HEK293 (cell line): ENCODE results near the gene ZMYM4.

Experiments
- FEZF1 ChIP-seq: fragments of 450-650 bp; formaldehyde crosslinking; IDR thresholded peaks from 2 replicates; pipeline ENCODE4 v1.5.1; 2016; ENCODE audit warnings: missing biosample characterization, missing genetic modification characterization
- GLIS1 ChIP-seq: fragments of 450-650 bp; formaldehyde crosslinking; IDR thresholded peaks from 2 replicates; pipeline ENCODE4 v1.5.1; 2016; ENCODE audit warnings: missing biosample characterization, missing genetic modification characterization
- INSM2 ChIP-seq: fragments of 450-650 bp; formaldehyde crosslinking; IDR thresholded peaks from 2 replicates; pipeline ENCODE4 v1.5.1; 2016; ENCODE audit warnings: missing biosample characterization, missing genetic modification characterization
- KLF10 ChIP-seq: fragments of 450-650 bp; IDR thresholded peaks from 2 replicates; pipeline ENCODE4 v1.5.1; 2018; ENCODE audit warnings: missing biosample characterization, mild to moderate bottlenecking, missing genetic modification characterization
- KLF8 ChIP-seq: fragments of 450-650 bp; formaldehyde crosslinking; IDR thresholded peaks from 2 replicates; pipeline ENCODE4 v1.5.1; 2016; ENCODE audit warnings: missing biosample characterization, missing genetic modification characterization
- MZF1 ChIP-seq: fragments of 450-650 bp; formaldehyde crosslinking; IDR thresholded peaks from 2 replicates; pipeline ENCODE4 v1.5.1; 2017; ENCODE audit warnings: missing biosample characterization, missing genetic modification characterization, borderline replicate concordance
- PATZ1 ChIP-seq: fragments of 450-650 bp; formaldehyde crosslinking; IDR thresholded peaks from 2 replicates; pipeline ENCODE4 v1.5.1; 2016; ENCODE audit warnings: missing biosample characterization, missing genetic modification characterization
- REPIN1 ChIP-seq: fragments of 450-650 bp; formaldehyde crosslinking; IDR thresholded peaks from 2 replicates; pipeline ENCODE4 v1.5.1; 2017; ENCODE audit warnings: missing biosample characterization, missing genetic modification characterization, low read depth
- REST ChIP-seq: fragments of 450-650 bp; formaldehyde crosslinking; IDR thresholded peaks from 2 replicates; pipeline ENCODE4 v1.5.1; 2016; ENCODE audit warnings: missing biosample characterization, missing genetic modification characterization
- YY1 ChIP-seq: fragments of 450-650 bp; formaldehyde crosslinking; IDR thresholded peaks from 2 replicates; pipeline ENCODE4 v1.5.1; 2018; ENCODE audit warnings: missing biosample characterization, missing genetic modification characterization
- ZBTB6 ChIP-seq: fragments of 450-650 bp; formaldehyde crosslinking; IDR thresholded peaks from 2 replicates; pipeline ENCODE4 v1.5.1; 2017; ENCODE audit warnings: missing biosample characterization, missing genetic modification characterization
- ZNF169 ChIP-seq: fragments of 450-650 bp; formaldehyde crosslinking; IDR thresholded peaks from 2 replicates; pipeline ENCODE4 v1.5.1; 2016; ENCODE audit warnings: missing biosample characterization, missing genetic modification characterization
- ZNF239 ChIP-seq: fragments of 450-650 bp; formaldehyde crosslinking; IDR thresholded peaks from 2 replicates; pipeline ENCODE4 v1.5.1; 2016; ENCODE audit warnings: missing biosample characterization, missing genetic modification characterization
- ZNF274 ChIP-seq, 2 experiments: fragments of 200-500 bp in 1 of 2; fragments of 450-650 bp in 1 of 2; sonication (Bioruptor generic) in 1 of 2; formaldehyde crosslinking in 1 of 2; IDR thresholded peaks; 2 replicates each; pipeline versions ENCODE4 v1.5.1 to v1.6.1; 2014 to 2016; ENCODE audit warnings: borderline replicate concordance in 1 of 2, inconsistent platforms in 1 of 2, low read length in 1 of 2, missing biosample characterization in 1 of 2, missing genetic modification characterization in 1 of 2
- ZNF292 ChIP-seq: fragments of 450-650 bp; formaldehyde crosslinking; IDR thresholded peaks from 2 replicates; pipeline ENCODE4 v1.5.1; 2016; ENCODE audit warnings: low read depth, missing biosample characterization, missing genetic modification characterization, borderline replicate concordance
- ZNF335 ChIP-seq: fragments of 450-650 bp; formaldehyde crosslinking; conservative IDR thresholded peaks from 2 replicates; pipeline ENCODE4 v1.5.1; 2016; ENCODE audit warnings: missing biosample characterization, missing genetic modification characterization
- ZNF398 ChIP-seq: fragments of 450-650 bp; formaldehyde crosslinking; IDR thresholded peaks from 2 replicates; pipeline ENCODE4 v1.5.1; 2017; ENCODE audit warnings: missing biosample characterization, missing genetic modification characterization
- ZNF449 ChIP-seq: fragments of 450-650 bp; formaldehyde crosslinking; IDR thresholded peaks from 2 replicates; pipeline ENCODE4 v1.5.1; 2017; ENCODE audit warnings: missing biosample characterization, mild to moderate bottlenecking, missing genetic modification characterization, moderate library complexity
- ZNF544 ChIP-seq: fragments of 450-650 bp; formaldehyde crosslinking; IDR thresholded peaks from 2 replicates; pipeline ENCODE4 v1.5.0; 2017; ENCODE audit warnings: missing biosample characterization, missing genetic modification characterization
- ZNF558 ChIP-seq: fragments of 450-650 bp; formaldehyde crosslinking; IDR thresholded peaks from 2 replicates; pipeline ENCODE4 v1.5.1; 2016; ENCODE audit warnings: missing biosample characterization, missing genetic modification characterization
- ZNF626 ChIP-seq: fragments of 450-650 bp; sonication (Bioruptor Pico); formaldehyde crosslinking; IDR thresholded peaks from 2 replicates; pipeline ENCODE4 v1.5.1; 2018; ENCODE audit warnings: missing biosample characterization, missing genetic modification characterization, inconsistent platforms
- ZNF639 ChIP-seq: fragments of 450-650 bp; formaldehyde crosslinking; IDR thresholded peaks from 2 replicates; pipeline ENCODE4 v1.5.1; 2016; ENCODE audit warnings: missing biosample characterization, missing genetic modification characterization
- ZNF670 ChIP-seq: fragments of 450-650 bp; formaldehyde crosslinking; IDR thresholded peaks from 2 replicates; pipeline ENCODE4 v1.5.1; 2016; ENCODE audit warnings: missing biosample characterization, missing genetic modification characterization, low read depth
- ZNF76 ChIP-seq: fragments of 450-650 bp; formaldehyde crosslinking; IDR thresholded peaks from 2 replicates; pipeline ENCODE4; 2016; ENCODE audit warnings: low read depth, missing biosample characterization, missing genetic modification characterization, borderline replicate concordance
- ZSCAN23 ChIP-seq: fragments of 450-650 bp; formaldehyde crosslinking; IDR thresholded peaks from 2 replicates; pipeline ENCODE4 v1.5.1; 2016; ENCODE audit warnings: missing biosample characterization, missing genetic modification characterization
- ZSCAN30 ChIP-seq: fragments of 450-650 bp; IDR thresholded peaks from 2 replicates; pipeline ENCODE4 v1.5.1; 2018; ENCODE audit warnings: missing biosample characterization, mild to moderate bottlenecking, missing genetic modification characterization, moderate library complexity

ZMYM4 gene

GRCh38 chr1:35406103-35406502 is 137.6 kb downstream of the ZMYM4 start (continued):
- TF ChIP-seq PATZ1: no peak
- TF ChIP-seq ZNF169 (tag by site-specific recombination): no peak
- no peak for TF ChIP-seq ZNF449 (tag by site-specific recombination)
- TF ChIP-seq FEZF1 (tag by site-specific recombination): peak; percentile 97
- TF ChIP-seq ZNF639 (tag by site-specific recombination): no peak
- no peak for TF ChIP-seq GLIS1
- no peak for TF ChIP-seq ZNF76 (tag by site-specific recombination)
- no peak for TF ChIP-seq ZSCAN23 (tag by site-specific recombination)
- TF ChIP-seq ZBTB6 (tag by site-specific recombination): no peak
- TF ChIP-seq MZF1 (tag by site-specific recombination): peak; percentile 70; the same call in 1 of the 2 replicates
- TF ChIP-seq ZSCAN30 (tag by site-specific recombination): peak; percentile 39; the same call in 1 of the 2 replicates
- TF ChIP-seq KLF10: no peak
- no peak for TF ChIP-seq ZNF292
- TF ChIP-seq ZNF274 (IDR thresholded peaks at IDR 0.05; ENCODE audit: low read length): no peak
- TF ChIP-seq ZNF274 (tag by site-specific recombination; IDR thresholded peaks at IDR 0.05; ENCODE audit: borderline replicate concordance): no peak
- TF ChIP-seq INSM2 (tag by site-specific recombination): peak; percentile 80
- 0 out of 2 replicates have a peak, but pooled peaks have one; percentile 19 for TF ChIP-seq KLF8 (tag by site-specific recombination)
- no peak for TF ChIP-seq ZNF398 (tag by site-specific recombination)
- no peak; the same call in 1 of the 2 replicates for TF ChIP-seq ZNF626
- TF ChIP-seq ZNF558 (tag by site-specific recombination): no peak
- no peak for TF ChIP-seq ZNF670 (tag by site-specific recombination)
- TF ChIP-seq REST: no peak
- no peak for TF ChIP-seq ZNF335 (tag by site-specific recombination)
- no peak for TF ChIP-seq REPIN1 (tag by site-specific recombination)
- TF ChIP-seq YY1 (tag by site-specific recombination): no peak
- TF ChIP-seq ZNF239: no peak
- no peak for TF ChIP-seq ZNF544 (tag by site-specific recombination)
